NCI-H345 (cell line): Measurements from ENCODE around the gene TRIM73.
"Not testable (repeated sequence)": the region's sequence is repeated elsewhere in the genome, so short reads cannot be mapped to it uniquely, and the experiment has no call there.

Experiments used
- DNase-seq: peaks from one replicate; lab custom pipeline; 2025; lab: John Stamatoyannopoulos, UW

TRIM73 gene

DNA sequence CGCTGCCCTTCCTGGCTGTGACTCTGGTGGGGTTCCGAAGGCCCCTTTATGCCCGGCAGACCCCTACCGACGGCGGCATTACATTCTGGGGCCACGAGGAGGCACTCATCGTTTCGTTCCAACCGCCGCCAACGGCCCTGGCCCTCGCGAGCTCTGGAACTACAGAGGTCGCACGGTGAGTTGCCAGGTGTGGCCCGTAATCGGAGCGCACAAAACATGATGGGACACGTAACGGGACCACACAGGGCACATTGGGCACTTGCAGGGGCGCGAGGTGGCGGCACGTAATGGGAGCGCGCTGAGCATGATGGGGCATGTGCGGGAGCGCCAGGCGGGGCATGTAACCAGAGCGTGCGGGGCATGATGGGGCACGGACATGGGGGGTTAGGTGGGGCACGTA lies at the start of gene TRIM73:
Gene TRIM73 (plus strand): TSS at position 301 of the 400 bp plus-strand sequence. CDS start 3,305 bp downstream, outside the sequence.
- DNase-seq, result not testable (repeated sequence)

DNA sequence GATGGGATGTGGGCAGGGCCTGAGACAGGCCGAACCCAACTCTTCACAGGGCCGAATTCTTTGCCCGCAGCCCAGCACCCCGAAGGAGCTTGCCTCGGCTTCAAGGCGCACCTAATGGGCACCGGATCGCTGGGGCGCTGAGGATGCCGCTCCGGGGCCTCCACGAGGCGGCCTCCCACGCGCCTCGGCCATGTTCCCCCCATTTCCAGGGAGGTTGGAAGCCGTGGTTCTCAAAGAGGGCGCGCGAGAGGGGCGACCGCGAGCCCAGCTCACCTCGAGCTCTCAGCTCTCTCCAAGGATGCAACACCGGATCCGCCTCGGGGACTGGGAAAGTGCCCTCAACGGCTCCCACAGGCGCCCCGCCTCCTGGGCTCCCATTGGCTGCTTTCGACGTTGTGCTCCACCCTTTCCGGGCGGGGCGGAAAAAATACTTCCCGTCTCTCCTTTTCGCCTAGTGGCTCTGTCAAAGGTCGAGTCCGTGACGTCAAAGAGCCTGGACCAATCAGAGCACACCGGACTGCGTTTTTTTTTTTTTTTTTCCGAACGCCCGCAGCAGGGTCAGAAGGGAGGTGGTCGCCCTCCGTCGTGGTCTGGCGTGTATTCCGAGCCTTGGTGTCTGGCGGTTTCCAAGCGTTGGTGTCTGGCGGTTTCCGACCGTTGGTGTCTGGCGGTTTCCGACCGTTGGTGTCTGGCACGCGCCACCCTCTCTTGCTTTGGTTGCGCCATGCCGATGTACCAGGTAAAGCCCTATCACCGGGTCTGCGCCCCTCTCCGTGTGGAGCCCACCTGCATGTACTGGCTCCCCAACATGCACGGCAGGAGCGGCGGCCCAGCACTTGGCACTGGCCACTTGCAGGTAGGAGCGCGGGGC lies 36.5 kb upstream of the TRIM73 start:
- not testable (repeated sequence) for DNase-seq

DNA sequence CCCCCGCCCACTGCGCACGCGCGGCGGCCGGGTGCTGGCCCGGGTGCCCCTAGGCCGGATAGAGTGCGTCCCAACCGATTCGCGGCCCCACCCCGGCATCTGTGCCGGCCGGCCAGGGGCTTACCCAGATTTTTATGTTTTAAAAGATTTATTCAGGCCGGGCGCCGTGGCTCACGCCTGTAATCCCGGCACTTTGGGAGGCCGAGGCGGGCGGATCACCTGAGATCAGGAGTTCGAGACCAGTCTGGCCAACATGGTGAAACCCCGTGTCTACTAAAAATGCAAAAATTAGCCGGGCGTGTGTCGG lies 35.9 kb upstream of the TRIM73 start:
- not testable (repeated sequence) for DNase-seq

DNA sequence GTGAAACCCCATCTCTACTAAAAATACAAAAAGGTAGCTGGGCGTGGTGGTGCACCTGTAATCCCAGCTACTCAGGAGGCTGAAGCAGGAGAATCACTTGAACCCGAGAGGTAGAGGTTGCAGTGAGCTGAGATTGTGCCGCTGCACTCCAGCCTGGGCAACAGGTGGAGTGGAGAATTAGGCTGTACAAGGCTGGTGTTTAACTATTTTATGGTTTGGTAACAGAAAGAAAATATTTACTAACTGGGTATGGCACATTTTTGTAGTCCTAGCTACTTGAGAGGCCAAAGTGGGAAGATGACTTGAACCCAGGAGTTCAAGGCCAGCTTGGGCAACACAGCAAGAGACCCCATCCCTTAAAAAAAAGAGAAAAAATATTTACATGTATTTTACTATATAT lies 31.4 kb upstream of the TRIM73 start:
- not testable (repeated sequence) for DNase-seq

GRCh38 chr7:75366643-75367042 lies 28.8 kb upstream of the TRIM73 start:
- DNase-seq, result not testable (repeated sequence)

- DNase-seq, result not testable (repeated sequence)
Measured at GRCh38 chr7:75367313-75367712, 28.1 kb upstream of the TRIM73 start.

DNA sequence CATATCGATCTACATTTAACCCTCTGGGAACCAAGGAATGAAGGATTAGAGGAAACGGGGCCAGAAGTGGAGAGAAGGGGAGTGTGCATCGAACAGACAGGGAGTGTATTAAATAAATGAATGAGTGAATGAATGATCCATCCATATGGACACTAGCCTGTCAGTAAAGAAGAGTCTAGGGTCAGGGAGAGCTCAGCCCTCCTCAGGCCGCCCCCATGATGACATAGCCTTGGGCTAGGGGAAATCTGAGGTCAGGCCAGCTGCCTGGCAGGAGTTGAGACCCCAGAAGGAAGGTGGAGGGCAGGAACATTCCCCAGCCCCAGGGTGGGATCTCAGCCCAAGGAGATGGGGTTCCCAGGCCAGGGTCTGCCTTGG lies 21.3 kb upstream of the TRIM73 start:
- DNase-seq, result not testable (repeated sequence)

DNA sequence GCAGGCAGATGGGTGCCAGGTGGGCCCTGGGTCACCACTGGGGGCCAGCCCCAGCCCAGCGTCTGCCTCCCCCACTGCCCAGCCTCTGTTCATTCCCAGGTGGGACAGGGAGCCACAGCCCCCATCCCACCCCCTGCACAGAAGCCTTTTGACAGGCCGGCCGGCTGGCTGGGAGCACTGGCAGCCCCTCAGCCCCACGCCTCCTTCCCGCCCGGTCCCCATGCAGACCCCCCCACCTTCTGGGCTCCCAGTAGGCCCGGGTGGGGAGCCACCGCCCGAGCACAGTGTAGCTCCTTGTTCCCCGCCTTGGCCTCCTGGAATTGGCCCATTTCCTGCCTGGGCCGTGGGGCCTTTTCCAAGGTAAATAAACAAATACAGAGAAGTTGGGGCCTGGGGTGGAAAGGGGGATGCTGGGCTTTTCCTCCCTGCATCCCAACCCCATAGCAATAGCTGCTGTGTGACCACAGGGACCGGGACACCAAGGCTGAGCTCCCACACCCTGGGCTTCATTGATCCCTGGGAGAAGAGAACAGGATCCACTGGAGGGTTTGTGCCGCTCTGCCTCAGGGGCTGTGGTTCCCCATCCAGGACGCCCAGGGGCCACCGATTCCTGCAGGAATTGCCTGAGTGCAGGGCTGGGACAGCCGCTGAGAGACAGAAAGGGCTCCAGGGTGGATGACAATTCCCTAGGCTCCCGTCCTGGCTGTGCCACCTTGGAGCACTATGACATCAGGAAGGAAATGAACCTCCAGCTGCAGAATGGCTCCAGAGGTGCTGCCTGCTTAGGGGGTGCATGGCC lies 20.7 kb upstream of the TRIM73 start:
- not testable (repeated sequence) for DNase-seq

- not testable (repeated sequence) for DNase-seq
Measured at GRCh38 chr7:75393194-75393593, 2.2 kb upstream of the TRIM73 start.

GRCh38 chr7:75397865-75398264 lies 2.4 kb downstream of the TRIM73 start:
- DNase-seq, result not testable (repeated sequence)

GRCh38 chr7:75398771-75399700 lies 3.6 kb downstream of the TRIM73 start:
- not testable (repeated sequence) for DNase-seq

DNA sequence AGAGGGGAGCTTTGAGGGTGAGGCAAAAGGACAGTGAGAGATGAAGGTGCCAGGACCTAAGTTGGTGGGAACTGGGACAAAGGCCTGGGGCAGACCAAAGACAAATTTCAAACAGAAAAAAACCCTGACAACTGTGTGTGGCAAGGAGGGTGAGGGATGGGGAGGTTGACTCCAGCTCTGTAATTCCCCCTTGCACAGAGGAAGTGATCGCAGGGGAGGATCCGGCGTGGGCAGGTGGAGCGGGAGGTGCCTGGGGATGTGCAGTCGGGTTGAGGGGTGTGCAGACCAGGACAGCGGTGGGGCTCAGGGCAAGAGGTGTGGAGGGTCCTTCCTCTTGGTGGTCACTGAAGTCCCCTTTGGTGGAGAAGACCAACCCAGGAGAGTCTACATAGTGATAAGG lies 5.1 kb downstream of the TRIM73 start:
- not testable (repeated sequence) for DNase-seq

DNA sequence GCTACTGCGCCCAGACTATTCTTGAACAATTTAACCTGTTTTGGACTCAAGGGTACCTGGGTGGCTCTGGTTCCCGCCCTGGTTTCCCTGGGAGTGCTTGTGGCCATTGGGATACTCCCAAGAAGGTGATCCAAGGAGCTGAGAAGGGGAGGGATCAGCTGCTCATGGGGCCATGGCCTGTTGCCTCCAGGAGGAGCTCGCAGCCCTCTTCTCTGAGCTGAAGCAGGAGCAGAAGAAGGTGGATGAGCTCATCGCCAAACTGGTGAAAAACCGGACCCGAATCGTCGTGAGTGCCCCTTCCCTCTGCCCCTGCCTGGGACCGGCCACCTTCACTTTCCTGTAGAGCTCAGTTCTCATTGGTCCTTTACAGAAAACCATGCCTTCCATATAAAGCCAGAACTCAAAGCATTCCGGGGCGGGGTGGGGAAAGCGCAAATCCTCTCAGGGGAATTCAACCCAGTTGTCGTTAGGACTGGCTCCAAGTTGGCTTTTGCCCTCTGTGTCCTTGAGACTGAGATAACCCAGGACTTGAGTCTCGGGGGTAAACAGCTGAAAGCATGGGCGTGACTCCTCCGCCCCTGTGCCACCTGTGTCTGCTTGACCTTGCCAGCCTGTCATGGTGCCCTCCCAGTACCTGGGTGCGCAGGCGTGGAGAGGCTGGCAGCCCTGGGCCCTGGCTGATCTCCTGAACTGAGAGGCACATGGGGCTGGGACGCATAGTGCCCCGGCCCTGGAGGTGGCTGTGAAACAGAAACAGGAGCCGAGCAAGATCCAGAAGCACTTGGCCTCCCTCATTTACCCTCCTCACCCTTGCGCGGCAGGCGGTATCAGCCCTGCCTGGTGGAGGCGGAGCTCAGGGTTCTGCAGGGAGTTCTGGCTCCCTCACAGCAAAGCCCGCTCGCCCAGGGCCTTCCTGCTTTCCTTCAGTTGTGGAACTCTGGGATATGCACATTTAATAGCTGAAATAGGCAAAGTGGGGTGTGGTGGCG lies 8.3 kb downstream of the TRIM73 start:
- not testable (repeated sequence) for DNase-seq

DNA sequence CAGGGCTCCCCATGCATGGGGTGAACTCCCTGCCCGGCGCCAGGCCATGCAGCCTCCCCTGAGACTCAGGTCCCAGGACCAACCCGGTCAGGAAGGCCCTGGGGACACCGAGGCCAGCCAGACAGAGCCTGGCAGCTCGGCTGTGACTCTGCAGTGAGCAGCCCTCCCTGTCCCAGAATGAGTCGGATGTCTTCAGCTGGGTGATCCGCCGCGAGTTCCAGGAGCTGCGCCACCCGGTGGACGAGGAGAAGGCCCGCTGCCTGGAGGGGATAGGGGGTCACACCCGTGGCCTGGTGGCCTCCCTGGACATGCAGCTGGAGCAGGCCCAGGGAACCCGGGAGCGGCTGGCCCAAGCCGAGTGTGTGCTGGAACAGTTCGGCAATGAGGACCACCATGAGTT lies 9.2 kb downstream of the TRIM73 start:
- DNase-seq, result not testable (repeated sequence)

DNA sequence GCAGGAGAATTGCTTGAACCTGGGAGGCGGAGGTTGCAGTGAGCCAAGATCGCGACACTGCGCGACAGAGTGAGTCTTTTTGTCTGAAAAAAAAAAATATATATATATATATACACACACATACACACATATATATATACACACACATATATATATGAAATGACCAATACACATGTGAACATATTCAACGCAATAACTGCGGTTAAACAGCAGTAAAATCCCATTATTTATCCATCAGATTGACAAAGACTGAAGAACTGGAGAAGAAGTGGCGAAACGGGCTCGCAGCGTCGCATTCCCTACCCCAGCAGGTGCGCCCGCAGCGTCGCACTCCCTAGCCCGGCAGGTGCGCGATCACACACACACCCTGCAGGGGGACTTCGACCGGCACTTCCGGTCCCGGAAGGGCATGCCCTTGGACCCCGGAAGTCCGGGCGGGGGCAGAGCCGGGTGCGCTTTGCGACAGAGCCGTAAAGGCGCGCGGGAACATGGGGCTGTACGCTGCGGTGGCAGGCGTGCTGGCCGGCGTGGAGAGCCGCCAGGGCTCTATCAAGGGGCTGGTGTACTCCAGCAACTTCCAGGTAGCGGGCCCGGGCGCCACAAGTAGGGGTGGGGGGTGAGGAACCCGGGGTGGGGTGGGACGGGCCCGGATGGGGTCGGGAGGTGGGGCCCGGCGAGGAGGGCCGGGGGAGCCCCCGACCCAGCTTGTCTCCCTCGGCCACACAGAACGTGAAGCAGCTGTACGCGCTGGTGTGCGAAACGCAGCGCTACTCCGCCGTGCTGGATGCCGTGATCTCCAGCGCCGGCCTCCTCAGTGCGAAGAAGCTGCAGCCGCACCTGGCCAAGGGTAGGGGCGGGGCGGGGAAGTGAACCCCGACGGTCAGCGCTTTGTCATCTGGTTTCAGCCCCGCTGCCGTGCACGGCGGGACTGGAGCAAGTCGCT lies 14.7 kb downstream of the TRIM73 start:
- not testable (repeated sequence) for DNase-seq

DNA sequence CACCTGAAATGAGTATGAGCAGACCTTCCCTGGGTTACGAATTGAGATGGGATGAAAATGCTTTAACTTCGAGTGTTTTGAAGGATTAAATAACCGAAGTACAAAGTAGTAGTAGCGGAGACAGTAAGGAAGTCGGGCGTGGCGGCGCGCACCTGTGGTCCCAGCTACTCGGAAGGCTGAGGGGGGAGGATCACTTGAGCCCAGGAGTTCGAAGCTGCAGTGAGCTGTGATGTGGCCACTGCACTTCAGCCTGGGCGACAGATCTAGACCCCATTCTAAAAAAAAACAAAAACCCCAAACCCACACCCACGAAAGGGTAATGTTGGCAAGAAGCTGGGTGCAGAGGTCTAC lies 15.4 kb downstream of the TRIM73 start:
- not testable (repeated sequence) for DNase-seq

GRCh38 chr7:75414204-75414603 lies 18.8 kb downstream of the TRIM73 start:
- DNase-seq, result not testable (repeated sequence)

DNA sequence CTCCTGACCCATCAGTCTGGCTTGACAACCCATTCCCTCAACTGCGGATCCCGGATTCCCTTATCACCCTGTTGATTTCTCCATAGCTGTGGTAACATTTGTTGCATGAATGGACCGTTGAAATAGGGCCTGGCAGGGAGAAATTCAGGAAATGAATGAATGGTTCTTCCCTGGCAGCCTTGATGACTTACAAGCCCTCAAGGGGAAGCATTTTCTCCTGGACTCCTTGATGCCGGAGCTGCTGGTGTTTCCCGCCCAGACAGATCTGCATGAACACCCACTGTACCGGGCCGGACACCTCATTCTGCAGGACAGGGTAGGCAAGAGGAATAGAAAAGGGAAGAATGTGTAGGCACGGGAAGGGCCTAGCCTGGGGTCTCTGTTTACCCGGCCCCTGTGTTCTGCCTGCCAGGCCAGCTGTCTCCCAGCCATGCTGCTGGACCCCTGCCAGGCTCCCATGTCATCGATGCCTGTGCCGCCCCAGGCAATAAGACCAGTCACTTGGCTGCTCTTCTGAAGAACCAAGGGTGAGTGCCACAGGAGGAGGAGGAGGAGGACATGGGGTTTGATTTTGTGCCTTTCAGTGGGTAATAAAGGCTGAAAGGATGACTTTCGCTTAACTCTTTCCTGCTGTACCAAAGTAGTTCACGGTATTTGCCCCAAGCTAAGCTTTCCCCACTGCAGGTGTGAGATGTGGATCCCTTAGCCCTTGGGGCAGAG lies 19.4 kb downstream of the TRIM73 start:
- not testable (repeated sequence) for DNase-seq

GRCh38 chr7:75415428-75415817 lies 20.0 kb downstream of the TRIM73 start:
- DNase-seq, result not testable (repeated sequence)
